Calu3 (cell line): ENCODE data around the gene TAF1B. TPM values are rescaled to one million over a fixed set of nuclear protein-coding genes. Genes with fewer than 3 reads are reported as not detected.
"Not testable (repeated sequence)": the region's sequence is repeated elsewhere in the genome, so short reads cannot be mapped to it uniquely, and the experiment has no call there.

Experiments used
- BruUV-seq: library from RNA; stranded (reverse); fragments of 400-500 nt; replicated peaks from 2 replicates; lab custom pipeline; 2021; lab: Mats Ljungman, UMichigan
- CTCF ChIA-PET: fragments of 300-600 bp; sonication (Branson Sonifier 250); formaldehyde crosslinking; loops from one replicate; lab custom pipeline; 2022; ENCODE audit warnings: antibody characterized with exemption; lab: Charles Lee
- DNase-seq: peaks from one replicate; pipeline ENCODE4 v3.0.0; 2022
- H3K27ac Mint-ChIP-seq: one replicate; pipeline ENCODE4 v1.8.0; 2022; ENCODE audit warnings: mixed read lengths; ENCODE audit not compliant: unreplicated experiment
- H3K27me3 Mint-ChIP-seq: one replicate; pipeline ENCODE4 v1.8.0; 2022; ENCODE audit warnings: mixed read lengths; ENCODE audit not compliant: unreplicated experiment
- H3K36me3 Mint-ChIP-seq: one replicate; pipeline ENCODE4 v1.8.0; 2022; ENCODE audit warnings: mild to moderate bottlenecking, moderate library complexity, mixed read lengths; ENCODE audit not compliant: insufficient read depth, unreplicated experiment
- H3K4me1 Mint-ChIP-seq: one replicate; pipeline ENCODE4 v1.8.0; 2022; ENCODE audit warnings: mild to moderate bottlenecking, low read depth, mixed read lengths; ENCODE audit not compliant: unreplicated experiment
- H3K4me3 Mint-ChIP-seq: one replicate; pipeline ENCODE4 v1.8.0; 2022; ENCODE audit warnings: mild to moderate bottlenecking, low read depth, moderate library complexity, mixed read lengths; ENCODE audit not compliant: unreplicated experiment
- H3K9me3 Mint-ChIP-seq: one replicate; pipeline ENCODE4 v1.8.0; 2022; ENCODE audit warnings: low read depth, mixed read lengths; ENCODE audit not compliant: unreplicated experiment
- intact Hi-C: fragments of 100-400 bp; cut with micrococcal nuclease; formaldehyde crosslinking; loops from one replicate; pipeline ENCODE4 v1.10.0; 2022; ENCODE audit not compliant: unreplicated experiment
- total RNA-seq: library from RNA; stranded (reverse); gene quantifications from 2 replicates; pipeline ENCODE4 v1.2.3, GENCODE V29; 2022
- TF ChIP-seq, protein P1 (sequence below): fragments of 200-600 bp; IDR thresholded peaks from one replicate; pipeline ENCODE4 v1.8.0; 2022; ENCODE audit warnings: antibody characterized with exemption; ENCODE audit not compliant: unreplicated experiment

Gene TAF1B
- total RNA-seq, 1 experiment from 2014 or later: 23.0 TPM

DNA sequence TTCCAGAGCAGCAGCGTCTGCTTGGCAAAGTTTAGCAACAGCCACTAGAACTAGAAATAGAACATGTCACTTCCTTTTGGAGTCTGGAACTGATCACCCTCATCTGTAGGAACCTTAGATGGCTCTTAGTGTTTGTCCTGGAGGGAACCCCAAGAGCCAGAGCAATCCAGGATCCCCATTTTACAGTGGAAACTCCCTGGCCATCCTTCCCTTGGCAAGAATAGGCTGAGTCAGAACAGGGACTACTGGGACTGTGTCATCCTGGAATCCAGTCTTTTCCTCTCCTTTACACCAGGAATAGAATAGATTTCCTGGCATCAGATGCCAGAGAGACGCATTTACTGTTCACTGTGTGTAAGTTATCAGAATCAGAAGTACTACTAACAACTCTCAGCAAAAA, 75.0 kb downstream of the TAF1B start:
- TF ChIP-seq, protein P1, sequence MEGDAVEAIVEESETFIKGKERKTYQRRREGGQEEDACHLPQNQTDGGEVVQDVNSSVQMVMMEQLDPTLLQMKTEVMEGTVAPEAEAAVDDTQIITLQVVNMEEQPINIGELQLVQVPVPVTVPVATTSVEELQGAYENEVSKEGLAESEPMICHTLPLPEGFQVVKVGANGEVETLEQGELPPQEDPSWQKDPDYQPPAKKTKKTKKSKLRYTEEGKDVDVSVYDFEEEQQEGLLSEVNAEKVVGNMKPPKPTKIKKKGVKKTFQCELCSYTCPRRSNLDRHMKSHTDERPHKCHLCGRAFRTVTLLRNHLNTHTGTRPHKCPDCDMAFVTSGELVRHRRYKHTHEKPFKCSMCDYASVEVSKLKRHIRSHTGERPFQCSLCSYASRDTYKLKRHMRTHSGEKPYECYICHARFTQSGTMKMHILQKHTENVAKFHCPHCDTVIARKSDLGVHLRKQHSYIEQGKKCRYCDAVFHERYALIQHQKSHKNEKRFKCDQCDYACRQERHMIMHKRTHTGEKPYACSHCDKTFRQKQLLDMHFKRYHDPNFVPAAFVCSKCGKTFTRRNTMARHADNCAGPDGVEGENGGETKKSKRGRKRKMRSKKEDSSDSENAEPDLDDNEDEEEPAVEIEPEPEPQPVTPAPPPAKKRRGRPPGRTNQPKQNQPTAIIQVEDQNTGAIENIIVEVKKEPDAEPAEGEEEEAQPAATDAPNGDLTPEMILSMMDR: no peak
- no peak overlapping the region for H3K27ac Mint-ChIP-seq
- intact Hi-C loops: no loop called here
- H3K9me3 Mint-ChIP-seq: no peaks in the 10 kb centered on the region
- BruUV-seq: no TSS peak
- DNase-seq: no peak
- CTCF ChIA-PET: no interaction called here
- peaks cover 16% of the 10 kb centered on the region for H3K36me3 Mint-ChIP-seq
- H3K27me3 Mint-ChIP-seq: no peaks in the 10 kb centered on the region
- no peak overlapping the region for H3K4me3 Mint-ChIP-seq
- peaks cover 21% of the 10 kb centered on the region for H3K4me1 Mint-ChIP-seq

DNA sequence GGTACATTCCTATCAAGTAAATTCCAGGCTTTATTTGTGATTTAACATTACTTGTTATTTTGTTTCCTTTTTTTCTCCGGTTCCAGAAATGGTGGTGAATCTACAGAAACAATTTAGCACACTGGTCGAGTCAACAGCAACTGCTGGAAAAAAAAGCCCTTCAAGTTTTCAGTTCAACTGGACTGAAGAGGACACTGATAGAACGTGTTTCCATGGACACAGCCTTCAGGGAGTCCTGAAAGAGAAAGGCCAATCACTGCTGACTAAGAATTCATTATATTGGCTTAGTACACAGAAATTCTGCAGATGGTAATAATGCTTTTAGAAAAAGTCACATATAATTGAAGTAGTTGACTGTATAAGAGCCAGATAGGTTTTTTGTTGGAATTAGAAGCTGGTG, 76.2 kb downstream of the TAF1B start:
- TF ChIP-seq, protein P1: no peak

DNA sequence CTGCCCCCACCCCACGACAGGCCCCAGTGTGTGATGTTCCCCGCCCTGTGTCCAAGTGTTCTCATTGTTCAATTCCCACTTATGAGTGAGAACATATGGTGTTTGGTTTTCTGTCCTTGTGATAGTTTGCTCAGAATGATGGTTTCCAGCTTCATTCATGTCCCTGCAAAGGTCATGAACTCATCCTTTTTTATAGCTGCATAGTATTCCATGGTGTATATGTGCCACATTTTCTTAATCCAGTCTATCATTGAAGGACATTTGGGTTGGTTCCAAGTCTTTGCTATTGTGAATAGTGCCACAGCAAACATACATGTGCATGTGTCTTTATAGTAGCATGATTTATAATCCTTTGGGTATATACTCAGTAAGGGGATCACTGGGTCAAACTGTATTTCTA, 83.7 kb downstream of the TAF1B start:
- intact Hi-C loops, CTCF ChIA-PET, BruUV-seq: not testable (repeated sequence)

More for the DNA sequence above, 76.2 kb downstream of the TAF1B start:
- Mint-ChIP-seq H3K4me3 (no peak overlapping the region), H3K27ac (no peak overlapping the region), H3K36me3 (peaks cover 16% of the 10 kb centered on the region), H3K27me3 (no peaks in the 10 kb centered on the region), H3K9me3 (no peaks in the 10 kb centered on the region), H3K4me1 (peaks cover 9% of the 10 kb centered on the region)
- no peak for DNase-seq
- no TSS peak for BruUV-seq
- CTCF ChIA-PET: no interaction called here
- intact Hi-C loops: no loop called here

DNA sequence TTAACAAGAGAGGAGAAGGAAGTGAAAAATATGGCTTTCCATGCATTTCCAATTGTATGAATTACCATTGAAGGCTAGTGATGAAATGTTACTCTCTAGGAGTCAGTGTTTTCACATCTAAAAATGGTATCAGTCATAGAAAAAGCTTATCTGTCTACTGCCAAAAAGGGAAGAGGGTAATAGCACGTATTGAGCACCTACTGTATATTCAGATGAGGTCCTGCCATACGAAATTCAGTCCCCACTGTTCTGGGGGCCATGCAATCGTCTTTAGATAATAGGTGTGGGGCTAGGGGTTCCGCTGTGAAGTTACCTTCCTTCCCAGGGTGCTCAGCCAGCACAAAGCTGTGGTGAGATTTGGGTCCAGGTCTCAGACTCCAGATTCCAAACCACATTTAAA, 94.0 kb downstream of the TAF1B start:
- Mint-ChIP-seq H3K4me1 (peaks cover 24% of the 10 kb centered on the region), H3K4me3 (no peak overlapping the region), H3K27me3 (no peaks in the 10 kb centered on the region), H3K36me3 (peaks cover 16% of the 10 kb centered on the region), H3K9me3 (no peaks in the 10 kb centered on the region), H3K27ac (no peak overlapping the region)
- BruUV-seq: no TSS peak
- no peak for DNase-seq
- intact Hi-C loops: no loop called here
- TF ChIP-seq, protein P1: no peak
- CTCF ChIA-PET: no interaction called here

More for the DNA sequence above, 83.7 kb downstream of the TAF1B start:
- not testable (repeated sequence) for H3K4me3 Mint-ChIP-seq, DNase-seq, H3K9me3 Mint-ChIP-seq, H3K4me1 Mint-ChIP-seq, H3K36me3 Mint-ChIP-seq, H3K27me3 Mint-ChIP-seq, H3K27ac Mint-ChIP-seq

DNA sequence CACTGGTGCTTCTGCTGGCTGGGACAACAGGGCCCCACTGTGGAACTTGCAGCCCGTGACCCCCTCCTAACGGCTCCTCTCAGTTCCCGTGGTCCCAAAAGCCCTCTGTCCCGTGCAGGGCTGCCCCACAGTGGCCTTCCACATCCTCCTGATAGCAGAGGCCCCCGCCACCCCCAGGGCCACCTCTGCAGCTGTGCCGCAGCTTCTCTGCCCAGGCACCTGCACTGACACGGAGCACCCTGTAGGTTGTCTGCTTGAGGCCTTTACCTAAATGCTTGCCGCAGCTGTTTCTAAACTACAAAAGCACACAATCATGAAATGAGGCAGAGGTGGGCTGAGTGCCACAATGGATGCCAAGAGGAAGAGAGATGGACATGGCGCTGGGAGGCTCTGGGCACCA, 94.7 kb downstream of the TAF1B start:
- Mint-ChIP-seq H3K4me3 (no peak overlapping the region), H3K36me3 (peaks cover 16% of the 10 kb centered on the region), H3K4me1 (peaks cover 31% of the 10 kb centered on the region), H3K9me3 (no peaks in the 10 kb centered on the region), H3K27ac (no peak overlapping the region), H3K27me3 (no peaks in the 10 kb centered on the region)
- intact Hi-C loops: no loop called here
- BruUV-seq: no TSS peak
- DNase-seq: no peak
- TF ChIP-seq, protein P1: no peak
- CTCF ChIA-PET: no interaction called here
